ENCODE results near the gene JKAMP. TPM values are rescaled to one million over a fixed set of nuclear protein-coding genes. Genes with fewer than 3 reads are reported as not detected.

Gene JKAMP
- total RNA-seq, 2 donors from 2014 or later: 24.7 to 38.2 TPM

GRCh38 chr14:59463787-59464485 is 20.4 kb upstream of the JKAMP start:
- Mint-ChIP-seq H3K27me3 (peaks cover 0 to 4% of the 10 kb centered on the region in 2 donors), H3K9me3 (no peaks in the 10 kb centered on the region), H3K36me3 (peaks cover 6% of the 10 kb centered on the region), H3K4me1 (ENCODE audit: low read depth in 2 of 2) (peaks cover 0 to 4% of the 10 kb centered on the region in 2 donors), H3K27ac (peak overlapping the region in 1 of 2 donors; percentile 25), H3K4me3 (peak overlapping the region; percentile 88)
- ATAC-seq (peak in 1 of 2 donors; percentile 50), DNase-seq (ENCODE audit: low spot score) (no peak)

GRCh38 chr14:59464486-59465315 is 19.6 kb upstream of the JKAMP start:
- peaks cover 6% of the 10 kb centered on the region for H3K36me3 Mint-ChIP-seq

DNA sequence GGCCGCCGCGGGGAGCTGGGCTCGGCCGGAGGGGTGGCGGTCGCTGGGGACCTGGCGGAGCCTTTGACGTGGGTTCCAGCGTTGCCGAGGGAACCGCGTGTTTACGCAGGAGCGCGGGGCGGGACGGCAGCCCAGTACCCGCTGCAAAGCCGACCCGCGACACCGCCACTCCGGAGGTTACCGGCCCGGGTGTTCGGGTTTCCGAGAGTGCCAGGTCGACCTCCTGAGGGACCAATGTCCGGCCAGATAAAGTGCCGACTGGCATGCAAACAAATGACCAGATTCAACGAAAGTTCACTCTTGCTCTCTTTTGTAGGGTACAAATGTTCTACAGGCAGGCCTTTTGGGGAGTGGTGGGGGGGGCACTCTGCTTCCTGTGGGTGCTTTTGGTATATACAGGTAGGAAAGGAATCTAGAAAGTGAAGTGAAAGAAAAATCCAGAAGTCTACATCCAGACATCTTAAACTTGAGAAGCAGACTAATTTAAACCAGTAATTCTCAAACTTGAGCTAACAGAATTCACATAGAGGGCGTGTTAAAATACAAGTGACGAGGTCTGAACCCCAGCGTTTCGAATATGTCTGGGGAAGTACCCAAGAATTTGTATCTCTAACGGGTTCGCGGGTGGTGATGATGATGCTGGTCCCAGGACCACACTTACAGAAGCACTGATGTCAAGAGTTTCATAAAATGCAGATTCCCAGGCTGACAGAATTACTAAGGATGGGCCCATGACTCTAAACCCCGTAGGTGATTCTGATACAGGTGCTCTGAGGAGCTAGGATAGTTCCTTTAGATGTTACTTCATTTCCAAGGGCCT is 18.8 kb upstream of the JKAMP start, which contains the start of gene GPR135:
Gene GPR135, minus strand, starts transcription at position 65 of the 820 bp plus-strand sequence. CDS start 154 bp downstream, outside the sequence.
- peak within 1 kb of the TSS; percentile 88 for H3K4me3 Mint-ChIP-seq
- ATAC-seq (peak in 1 of 2 donors; percentile 54), DNase-seq (ENCODE audit: low spot score) (no peak)
- peak within 1 kb of the TSS in 1 of 2 donors; percentile 25 for H3K27ac Mint-ChIP-seq
- H3K36me3 Mint-ChIP-seq: peaks cover 6% of the 10 kb centered on the region
- no peaks in the 10 kb centered on the region for H3K9me3 Mint-ChIP-seq
- H3K27me3 Mint-ChIP-seq: peaks cover 0 to 4% of the 10 kb centered on the region in 2 donors
- peaks cover 0 to 4% of the 10 kb centered on the region in 2 donors for H3K4me1 Mint-ChIP-seq (ENCODE audit: low read depth in 2 of 2)

More at GRCh38 chr14:59464486-59465315, 19.6 kb upstream of the JKAMP start:
- peaks cover 0 to 4% of the 10 kb centered on the region in 2 donors for H3K4me1 Mint-ChIP-seq (ENCODE audit: low read depth in 2 of 2)
- H3K27ac Mint-ChIP-seq: peak overlapping the region in 1 of 2 donors; percentile 25
- H3K27me3 Mint-ChIP-seq: peaks cover 0 to 4% of the 10 kb centered on the region in 2 donors
- DNase-seq (ENCODE audit: low spot score) (peak; percentile 77), ATAC-seq (peak; percentile 83 to 84)
- H3K4me3 Mint-ChIP-seq: peak overlapping the region; percentile 88
- no peaks in the 10 kb centered on the region for H3K9me3 Mint-ChIP-seq

DNA sequence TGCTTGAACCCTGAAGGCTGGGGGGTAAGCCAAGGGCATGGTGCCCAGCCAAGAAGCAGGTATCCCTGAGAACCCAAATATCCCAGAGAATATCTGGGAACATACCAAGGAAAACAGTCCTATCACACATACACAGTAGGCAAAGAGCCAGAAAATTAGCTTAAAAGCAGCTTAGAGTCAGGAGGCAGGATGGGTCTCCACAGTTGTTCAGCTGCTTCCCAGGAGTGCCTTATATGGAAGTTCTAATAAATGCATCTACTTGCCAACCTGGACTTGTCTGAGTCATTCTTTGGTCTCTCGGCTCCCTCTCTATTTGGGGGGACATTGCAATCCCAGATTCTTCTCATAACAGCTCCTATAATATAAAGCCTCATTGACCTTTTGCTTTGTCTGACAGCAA is 10.1 kb upstream of the JKAMP start:
- Mint-ChIP-seq H3K36me3 (peaks cover 9% of the 10 kb centered on the region), H3K4me3 (no peak overlapping the region), H3K27me3 (no peaks in the 10 kb centered on the region), H3K27ac (no peak overlapping the region), H3K9me3 (no peaks in the 10 kb centered on the region), H3K4me1 (ENCODE audit: low read depth in 2 of 2) (no peaks in the 10 kb centered on the region)
- ATAC-seq (no peak), DNase-seq (ENCODE audit: low spot score) (no peak)

GRCh38 chr14:59475709-59476108 is 8.6 kb upstream of the JKAMP start:
- H3K36me3 Mint-ChIP-seq: peaks cover 9% of the 10 kb centered on the region
- DNase-seq (ENCODE audit: low spot score) (no peak), ATAC-seq (no peak)
- no peak overlapping the region for H3K27ac Mint-ChIP-seq
- H3K4me1 Mint-ChIP-seq (ENCODE audit: low read depth in 2 of 2): peaks cover 8 to 9% of the 10 kb centered on the region in 2 donors
- H3K9me3 Mint-ChIP-seq: no peaks in the 10 kb centered on the region
- no peak overlapping the region for H3K4me3 Mint-ChIP-seq
- H3K27me3 Mint-ChIP-seq: no peaks in the 10 kb centered on the region

GRCh38 chr14:59478540-59478939 is 5.8 kb upstream of the JKAMP start:
- no peak overlapping the region for H3K4me3 Mint-ChIP-seq
- peaks cover 1% of the 10 kb centered on the region for H3K36me3 Mint-ChIP-seq
- H3K9me3 Mint-ChIP-seq: no peaks in the 10 kb centered on the region
- peaks cover 30 to 34% of the 10 kb centered on the region in 2 donors for H3K4me1 Mint-ChIP-seq (ENCODE audit: low read depth in 2 of 2)
- no peaks in the 10 kb centered on the region for H3K27me3 Mint-ChIP-seq
- no peak for ATAC-seq
- H3K27ac Mint-ChIP-seq: no peak overlapping the region
- no peak for DNase-seq (ENCODE audit: low spot score)

- Mint-ChIP-seq H3K27ac (peak overlapping the region; percentile 32 to 45), H3K4me1 (ENCODE audit: low read depth in 2 of 2) (peaks cover 31 to 38% of the 10 kb centered on the region in 2 donors), H3K4me3 (peak overlapping the region; percentile 90), H3K36me3 (no peaks in the 10 kb centered on the region), H3K9me3 (no peaks in the 10 kb centered on the region), H3K27me3 (no peaks in the 10 kb centered on the region)
- DNase-seq (ENCODE audit: low spot score) (no peak), ATAC-seq (no peak)
Measured at GRCh38 chr14:59480166-59480565, 4.2 kb upstream of the JKAMP start.

DNA sequence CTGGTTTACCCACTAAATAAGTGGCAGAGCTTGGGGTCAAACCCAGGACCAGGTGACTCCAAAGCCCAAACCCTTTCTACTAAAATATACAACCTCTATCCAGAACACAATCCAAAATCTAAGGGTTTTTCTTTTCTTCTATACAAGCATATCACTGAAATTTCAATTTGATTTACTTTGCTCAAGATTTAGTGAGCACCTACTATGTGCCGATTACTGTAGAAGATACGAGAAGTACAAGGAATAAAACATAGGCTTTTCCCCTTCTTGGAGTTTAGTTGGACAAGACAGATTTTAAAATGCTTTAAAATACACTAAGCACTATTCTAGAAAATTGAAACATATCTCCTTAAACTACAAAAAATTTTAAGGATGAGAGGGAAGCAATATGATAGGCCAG is 2.9 kb upstream of the JKAMP start:
- no peaks in the 10 kb centered on the region for H3K27me3 Mint-ChIP-seq
- no peaks in the 10 kb centered on the region for H3K9me3 Mint-ChIP-seq
- peaks cover 36 to 47% of the 10 kb centered on the region in 2 donors for H3K4me1 Mint-ChIP-seq (ENCODE audit: low read depth in 2 of 2)
- H3K27ac Mint-ChIP-seq: peak overlapping the region; percentile 19 to 32
- H3K4me3 Mint-ChIP-seq: peak overlapping the region; percentile 90
- no peaks in the 10 kb centered on the region for H3K36me3 Mint-ChIP-seq
- ATAC-seq: no peak
- DNase-seq (ENCODE audit: low spot score): no peak

DNA sequence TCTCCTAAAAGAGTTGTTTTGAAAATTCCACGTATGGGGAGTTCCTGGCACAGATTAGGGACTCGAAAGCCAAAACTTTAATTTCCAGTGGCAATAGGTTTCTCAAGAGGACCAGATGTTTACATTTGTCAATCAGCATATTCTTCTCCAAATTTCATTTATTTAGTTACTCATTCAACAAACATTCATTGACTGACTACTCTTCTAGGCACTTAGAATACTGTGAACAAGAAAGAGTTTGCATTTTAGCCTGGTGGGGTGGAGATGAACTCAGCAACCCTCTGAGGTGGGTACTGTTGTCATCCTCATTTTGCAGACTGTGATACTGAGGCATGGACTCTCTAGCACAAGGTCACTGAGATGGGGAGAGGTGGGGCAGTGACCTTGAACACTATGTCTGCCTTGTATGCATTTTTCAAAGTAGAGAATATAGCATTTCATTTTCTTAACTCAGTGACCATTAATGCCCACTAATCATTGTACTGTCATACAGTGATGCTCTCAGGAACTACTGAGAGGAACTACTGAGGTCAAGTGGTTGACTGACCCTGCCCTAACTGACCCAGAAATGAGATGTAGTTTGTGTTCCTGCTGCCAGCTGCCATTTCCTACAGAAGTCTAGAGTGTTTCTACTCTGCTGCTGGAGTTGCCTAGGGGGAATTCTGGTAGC is 2.3 kb upstream of the JKAMP start:
- ATAC-seq: no peak
- Mint-ChIP-seq H3K9me3 (no peaks in the 10 kb centered on the region), H3K27ac (peak overlapping the region; percentile 19 to 32), H3K4me1 (ENCODE audit: low read depth in 2 of 2) (peaks cover 36 to 47% of the 10 kb centered on the region in 2 donors), H3K4me3 (peak overlapping the region; percentile 90), H3K36me3 (no peaks in the 10 kb centered on the region), H3K27me3 (no peaks in the 10 kb centered on the region)
- DNase-seq (ENCODE audit: low spot score): no peak

GRCh38 chr14:59482541-59483331 is 1.6 kb upstream of the JKAMP start:
- ATAC-seq: no peak
- Mint-ChIP-seq H3K4me1 (ENCODE audit: low read depth in 2 of 2) (peaks cover 36 to 47% of the 10 kb centered on the region in 2 donors), H3K27me3 (no peaks in the 10 kb centered on the region), H3K9me3 (no peaks in the 10 kb centered on the region), H3K27ac (peak overlapping the region; percentile 79 to 83), H3K36me3 (no peaks in the 10 kb centered on the region), H3K4me3 (peak overlapping the region; percentile 90)
- DNase-seq (ENCODE audit: low spot score): no peak

DNA sequence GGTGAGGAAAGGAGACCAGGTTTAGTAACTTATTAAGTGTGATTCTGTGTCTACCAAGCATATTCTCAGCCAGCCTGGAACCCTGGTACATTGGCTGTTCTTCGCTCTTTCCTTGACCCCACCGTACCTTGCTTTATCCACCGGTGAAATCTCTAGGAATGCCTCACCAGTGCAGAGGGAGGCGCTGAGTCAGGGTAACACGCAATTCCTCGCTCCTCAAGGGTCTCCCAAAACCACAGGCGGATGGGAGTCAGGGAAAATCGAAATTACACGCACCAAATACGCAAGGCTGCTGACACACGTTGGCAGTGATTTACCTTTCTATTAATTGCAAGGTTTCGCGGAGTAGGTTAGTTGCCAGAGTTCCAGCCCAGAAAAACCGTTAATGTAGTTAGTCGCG is 954 bp upstream of the JKAMP start:
- Mint-ChIP-seq H3K9me3 (no peaks in the 10 kb centered on the region), H3K36me3 (peaks cover 4% of the 10 kb centered on the region), H3K27ac (peak overlapping the region; percentile 79 to 83), H3K4me1 (ENCODE audit: low read depth in 2 of 2) (peaks cover 36 to 47% of the 10 kb centered on the region in 2 donors), H3K4me3 (peak overlapping the region; percentile 90), H3K27me3 (no peaks in the 10 kb centered on the region)
- ATAC-seq (no peak), DNase-seq (ENCODE audit: low spot score) (no peak)

GRCh38 chr14:59484639-59485175 is 390 bp downstream of the JKAMP start:
- peaks cover 42 to 54% of the 10 kb centered on the region in 2 donors for H3K4me1 Mint-ChIP-seq (ENCODE audit: low read depth in 2 of 2)
- H3K27me3 Mint-ChIP-seq: no peaks in the 10 kb centered on the region
- DNase-seq (ENCODE audit: low spot score): no peak
- H3K36me3 Mint-ChIP-seq: peaks cover 17% of the 10 kb centered on the region
- peak overlapping the region; percentile 79 to 83 for H3K27ac Mint-ChIP-seq
- peak overlapping the region; percentile 90 for H3K4me3 Mint-ChIP-seq
- H3K9me3 Mint-ChIP-seq: no peaks in the 10 kb centered on the region
- ATAC-seq: peak; percentile 73 to 79

Measured in natural killer cell treated with Interleukin-12 subunit alpha and Interleukin-12 subunit beta and Interleukin-15 and Interleukin-18, amount 100 ng/mL, for 72 hours (primary cell).